HG03520 (cell line): Measurements from ENCODE around the gene SLC35B2.
A peak's percentile ranks its signal among the peaks of the same experiment; 100 is the strongest.

Experiments
- ATAC-seq: cut with Tn5 transposase; IDR thresholded peaks from one replicate; pipeline ENCODE4 v1.9.1; 2021; ENCODE audit warnings: mild to moderate bottlenecking, moderate library complexity; ENCODE audit not compliant: unreplicated experiment

SLC35B2 gene

GRCh38 chr6:44255105-44255808 is 2.1 kb downstream of the SLC35B2 start:
- no peak for ATAC-seq

- no peak for ATAC-seq
Observed at GRCh38 chr6:44254191-44255104, 2.9 kb downstream of the SLC35B2 start.

- no peak for ATAC-seq
Observed at GRCh38 chr6:44253307-44254101, 3.8 kb downstream of the SLC35B2 start.

GRCh38 chr6:44251576-44252524 is 5.5 kb downstream of the SLC35B2 start:
- ATAC-seq = no peak

- ATAC-seq = no peak
Observed at GRCh38 chr6:44250718-44251123, 6.6 kb downstream of the SLC35B2 start.

GRCh38 chr6:44250067-44250717 is 7.1 kb downstream of the SLC35B2 start:
- ATAC-seq = no peak

GRCh38 chr6:44249082-44249748 is 8.1 kb downstream of the SLC35B2 start:
- no peak for ATAC-seq

- no peak for ATAC-seq
Observed at GRCh38 chr6:44248579-44248978, 8.7 kb downstream of the SLC35B2 start.

GRCh38 chr6:44247338-44248302 is 9.7 kb downstream of the SLC35B2 start:
- ATAC-seq = peak; percentile 30

- peak; percentile 60 for ATAC-seq
Observed at GRCh38 chr6:44246663-44247337, 10.5 kb downstream of the SLC35B2 start, which contains the start of gene HSP90AB1. Gene HSP90AB1 (plus strand): TSS chr6:44247101. CDS start chr6:44248630, 1,529 bp downstream.

- ATAC-seq = peak; percentile 36
Observed at GRCh38 chr6:44245912-44246662, 11.2 kb downstream of the SLC35B2 start.

GRCh38 chr6:44245391-44245911 is 11.9 kb downstream of the SLC35B2 start:
- no peak for ATAC-seq

GRCh38 chr6:44243345-44243744 is 14.0 kb downstream of the SLC35B2 start:
- ATAC-seq = no peak

GRCh38 chr6:44238687-44239350 is 18.5 kb downstream of the SLC35B2 start:
- ATAC-seq = no peak

- peak; percentile 74 for ATAC-seq
Observed at GRCh38 chr6:44237813-44238433, 19.4 kb downstream of the SLC35B2 start.
